ENCODE data around the gene CD44. TPM values are rescaled to one million over a fixed set of nuclear protein-coding genes. Genes with fewer than 3 reads are reported as not detected.

Gene CD44
- total RNA-seq, 3 donors from 2014 or later (not counting 1 experiment from before 2014, with no cell fraction given) = 354 to 638 (median 490) TPM

- Histone ChIP-seq H3K4me3 (ENCODE audit: low read length) (no peak overlapping the region), H3K27me3 (ENCODE audit: control insufficient read depth, insufficient read depth, low read length) (no peaks in the 10 kb centered on the region), H3K4me1 (ENCODE audit: control insufficient read depth, insufficient read depth, low read length) (peaks cover 76% of the 10 kb centered on the region), H3K27ac (ENCODE audit: low read length) (no peak overlapping the region), H3K9me3 (ENCODE audit: control insufficient read depth, insufficient read depth, low read length) (no peaks in the 10 kb centered on the region), H3K36me3 (ENCODE audit: control insufficient read depth, insufficient read depth, low read length) (peaks cover 8% of the 10 kb centered on the region)
- Mint-ChIP-seq H3K36me3 (no peaks in the 10 kb centered on the region), H3K9me3 (no peaks in the 10 kb centered on the region), H3K4me1 (peaks cover 87 to 89% of the 10 kb centered on the region in 2 donors), H3K27ac (peak overlapping the region; percentile 17 to 60), H3K4me3 (peak overlapping the region; percentile 45), H3K27me3 (ENCODE audit: low read depth in 2 of 2) (no peaks in the 10 kb centered on the region)
- intact Hi-C loops (cut with micrococcal nuclease) = no loop called here
- 73% methylated on average over 5 of the region's 5 CpGs for WGBS (ENCODE audit: insufficient coverage)
- TF ChIP-seq CTCF (IDR thresholded peaks at IDR 0.05) = no peak
- DNase-seq (peak in 1 of 2 donors; percentile 77), ATAC-seq (no peak)
These were observed 9.3 kb downstream of the CD44 start for GRCh38 chr11:35148163-35148837.

- intact Hi-C loops (cut with micrococcal nuclease) = no loop called here
- DNase-seq (no peak), ATAC-seq (no peak)
- Mint-ChIP-seq H3K4me1 (peaks cover 87 to 88% of the 10 kb centered on the region in 2 donors), H3K9me3 (no peaks in the 10 kb centered on the region), H3K27me3 (ENCODE audit: low read depth in 2 of 2) (no peaks in the 10 kb centered on the region), H3K27ac (peak overlapping the region; percentile 24 to 28), H3K4me3 (no peak overlapping the region), H3K36me3 (no peaks in the 10 kb centered on the region)
- Histone ChIP-seq H3K4me3 (ENCODE audit: low read length) (no peak overlapping the region), H3K9me3 (ENCODE audit: control insufficient read depth, insufficient read depth, low read length) (no peaks in the 10 kb centered on the region), H3K27ac (ENCODE audit: low read length) (no peak overlapping the region), H3K36me3 (ENCODE audit: control insufficient read depth, insufficient read depth, low read length) (peaks cover 4% of the 10 kb centered on the region), H3K27me3 (ENCODE audit: control insufficient read depth, insufficient read depth, low read length) (no peaks in the 10 kb centered on the region), H3K4me1 (ENCODE audit: control insufficient read depth, insufficient read depth, low read length) (peaks cover 61% of the 10 kb centered on the region)
- 86% methylated on average over 3 of the region's 3 CpGs for WGBS (ENCODE audit: insufficient coverage)
- no peak for TF ChIP-seq CTCF (IDR thresholded peaks at IDR 0.05)
These were observed 11.5 kb downstream of the CD44 start for GRCh38 chr11:35150454-35150853.

GRCh38 chr11:35151241-35151640, 12.3 kb downstream of the CD44 start:
- no peak for DNase-seq
- Histone ChIP-seq H3K4me3 (ENCODE audit: low read length) (no peak overlapping the region), H3K4me1 (ENCODE audit: control insufficient read depth, insufficient read depth, low read length) (peaks cover 54% of the 10 kb centered on the region), H3K9me3 (ENCODE audit: control insufficient read depth, insufficient read depth, low read length) (no peaks in the 10 kb centered on the region), H3K27me3 (ENCODE audit: control insufficient read depth, insufficient read depth, low read length) (no peaks in the 10 kb centered on the region), H3K27ac (ENCODE audit: low read length) (no peak overlapping the region), H3K36me3 (ENCODE audit: control insufficient read depth, insufficient read depth, low read length) (peaks cover 4% of the 10 kb centered on the region)
- Mint-ChIP-seq H3K4me1 (peaks cover 84 to 87% of the 10 kb centered on the region in 2 donors), H3K4me3 (no peak overlapping the region), H3K27me3 (ENCODE audit: low read depth in 2 of 2) (no peaks in the 10 kb centered on the region), H3K36me3 (no peaks in the 10 kb centered on the region), H3K9me3 (no peaks in the 10 kb centered on the region), H3K27ac (peak overlapping the region; percentile 24 to 28)
- WGBS (ENCODE audit: insufficient coverage) = 100% methylated on average over 1 of the region's 1 CpG
- peak in 2 of 3 donors; percentile 19 to 23 for ATAC-seq
- TF ChIP-seq CTCF (IDR thresholded peaks at IDR 0.05) = no peak
- intact Hi-C loops (cut with micrococcal nuclease) = no loop called here

Data from natural killer cell (primary cell).